GM21390 (cell line): Measurements from ENCODE around the gene BAHCC1.

ENCODE experiments used
- ATAC-seq: cut with Tn5 transposase; IDR thresholded peaks from one replicate; pipeline ENCODE4 v1.9.1; 2021; ENCODE audit not compliant: unreplicated experiment

BAHCC1 gene

GRCh38 chr17:81459224-81459623, 64.0 kb downstream of the BAHCC1 start:
- ATAC-seq, result no peak

- no peak for ATAC-seq
Observed at GRCh38 chr17:81459864-81460263, 64.6 kb downstream of the BAHCC1 start.

GRCh38 chr17:81460856-81461460, 65.7 kb downstream of the BAHCC1 start:
- no peak for ATAC-seq

DNA sequence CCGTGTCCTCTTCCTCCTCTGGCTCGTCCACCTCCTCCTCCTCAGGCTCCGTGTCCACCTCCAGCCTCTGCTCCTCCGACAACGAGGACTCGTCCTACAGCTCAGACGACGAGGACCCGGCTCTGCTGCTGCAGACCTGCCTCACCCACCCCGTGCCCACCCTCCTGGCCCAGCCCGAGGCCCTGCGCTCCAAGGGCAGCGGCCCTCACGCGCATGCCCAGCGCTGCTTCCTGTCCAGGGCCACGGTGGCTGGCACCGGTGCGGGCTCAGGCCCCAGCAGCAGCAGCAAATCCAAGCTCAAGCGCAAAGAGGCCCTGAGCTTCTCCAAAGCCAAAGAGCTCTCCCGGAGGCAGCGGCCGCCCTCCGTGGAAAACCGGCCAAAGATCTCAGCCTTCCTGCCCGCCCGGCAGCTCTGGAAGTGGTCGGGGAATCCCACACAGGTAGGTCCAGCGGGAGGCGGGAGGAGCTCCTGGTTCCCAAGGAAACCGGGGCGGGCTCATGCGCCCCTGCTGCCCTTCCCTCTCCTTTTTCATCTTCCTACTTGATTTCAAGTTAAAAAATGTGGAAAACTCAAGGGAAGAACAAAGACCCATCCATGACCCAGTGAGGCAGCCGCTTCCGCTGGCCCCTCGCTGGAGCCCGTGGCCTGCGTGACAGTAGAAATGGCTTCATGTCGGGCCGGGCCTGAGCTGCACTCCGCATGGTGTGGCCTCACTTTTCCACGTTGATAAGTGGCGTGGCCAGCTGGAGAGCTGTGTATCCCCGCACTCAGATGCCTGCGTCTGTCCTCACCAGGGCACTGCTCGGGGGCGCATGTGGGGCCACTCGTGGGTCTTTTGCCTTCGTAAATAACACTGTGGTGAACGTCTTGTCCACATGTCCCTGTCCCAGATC, 66.6 kb downstream of the BAHCC1 start:
- no peak for ATAC-seq

DNA sequence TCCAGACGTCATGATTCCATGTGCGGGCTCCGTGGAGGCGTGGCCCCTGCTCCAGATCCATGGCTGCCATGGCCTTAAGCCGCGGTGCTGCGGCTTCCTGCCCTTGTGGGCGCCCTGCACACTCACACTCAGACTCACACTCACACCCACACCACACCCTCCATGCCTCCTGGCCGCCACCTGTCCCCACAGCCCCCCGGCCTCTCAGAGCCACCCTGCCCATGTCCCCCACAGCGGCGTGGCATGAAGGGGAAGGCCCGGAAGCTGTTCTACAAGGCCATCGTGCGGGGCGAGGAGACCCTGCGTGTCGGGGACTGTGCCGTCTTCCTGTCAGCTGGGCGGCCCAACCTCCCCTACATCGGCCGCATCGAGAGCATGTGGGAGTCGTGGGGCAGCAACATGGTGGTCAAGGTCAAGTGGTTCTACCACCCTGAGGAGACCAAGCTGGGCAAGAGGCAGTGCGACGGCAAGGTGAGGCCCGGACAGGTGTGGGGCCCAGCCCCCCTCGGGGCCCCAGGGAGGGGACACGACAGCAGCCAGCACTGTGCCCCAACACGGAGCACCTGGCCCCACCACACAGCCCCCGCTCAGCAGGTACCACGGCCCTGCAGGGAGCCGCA, 67.4 kb downstream of the BAHCC1 start:
- no peak for ATAC-seq

GRCh38 chr17:81463506-81463905, 68.2 kb downstream of the BAHCC1 start:
- no peak for ATAC-seq

DNA sequence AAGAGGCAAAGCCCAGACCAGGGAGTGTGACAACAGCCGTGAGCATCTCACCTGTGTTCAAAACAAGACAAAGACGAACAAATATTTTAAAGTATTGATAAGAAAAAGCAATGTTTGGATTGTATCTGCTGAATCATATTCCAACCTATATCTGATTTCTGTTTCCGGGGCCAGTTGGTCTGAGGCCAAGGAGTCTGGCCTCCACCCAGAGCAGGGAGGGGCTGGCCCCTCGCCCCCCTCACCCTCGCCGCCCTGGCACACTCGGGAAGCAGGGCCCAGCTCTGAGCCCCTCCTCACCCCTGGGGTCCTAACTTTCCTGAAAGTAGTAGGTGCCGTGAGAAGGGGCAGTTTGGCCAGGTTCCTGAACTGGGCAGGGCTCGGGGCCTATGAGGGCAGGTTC, 69.3 kb downstream of the BAHCC1 start:
- no peak for ATAC-seq

GRCh38 chr17:81465910-81466309, 70.7 kb downstream of the BAHCC1 start:
- no peak for ATAC-seq

DNA sequence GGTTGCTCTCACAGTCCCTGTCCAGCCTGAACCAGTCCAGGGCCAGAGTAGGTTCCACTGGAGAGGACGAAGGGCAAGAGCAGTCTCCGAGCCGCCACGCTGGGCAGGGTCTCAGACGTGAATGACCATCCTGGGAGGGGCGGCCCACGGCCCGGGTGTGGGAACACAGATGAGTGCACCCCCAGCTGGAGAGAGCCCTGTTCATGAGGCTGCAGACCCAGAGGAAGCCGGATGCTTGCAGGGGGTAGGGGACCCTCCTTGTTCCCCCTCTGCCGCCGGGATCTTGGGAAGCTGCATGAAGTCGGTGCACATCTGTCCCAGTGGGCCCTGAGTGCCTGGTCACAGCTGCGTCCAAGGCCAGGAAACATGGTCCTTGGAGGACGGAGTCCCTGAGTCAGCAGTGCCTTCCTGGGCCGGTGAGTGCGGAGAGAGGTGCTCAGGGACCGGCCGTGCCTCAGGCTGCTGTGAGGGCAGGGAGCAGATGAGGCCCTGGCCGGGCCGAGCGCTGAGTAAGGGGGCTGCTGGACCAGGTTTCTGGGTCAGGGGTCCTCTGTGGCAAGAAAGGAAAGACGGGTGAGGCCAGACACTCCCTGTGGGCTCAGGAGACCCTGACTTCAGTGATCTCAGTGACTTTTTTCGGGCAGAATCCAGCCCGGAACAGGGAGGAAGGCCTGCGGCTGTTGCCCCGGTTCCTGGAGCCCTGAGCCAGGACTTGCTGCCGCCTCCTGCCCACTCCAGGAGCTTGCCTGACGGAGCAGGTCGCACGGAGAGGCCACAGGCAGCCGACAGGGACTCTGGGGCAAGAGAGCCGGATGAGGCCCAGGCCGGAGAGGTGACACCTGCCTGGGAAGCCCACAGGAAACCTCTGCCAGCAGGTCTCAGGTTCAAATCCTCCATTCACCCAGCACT, 71.6 kb downstream of the BAHCC1 start:
- no peak for ATAC-seq

DNA sequence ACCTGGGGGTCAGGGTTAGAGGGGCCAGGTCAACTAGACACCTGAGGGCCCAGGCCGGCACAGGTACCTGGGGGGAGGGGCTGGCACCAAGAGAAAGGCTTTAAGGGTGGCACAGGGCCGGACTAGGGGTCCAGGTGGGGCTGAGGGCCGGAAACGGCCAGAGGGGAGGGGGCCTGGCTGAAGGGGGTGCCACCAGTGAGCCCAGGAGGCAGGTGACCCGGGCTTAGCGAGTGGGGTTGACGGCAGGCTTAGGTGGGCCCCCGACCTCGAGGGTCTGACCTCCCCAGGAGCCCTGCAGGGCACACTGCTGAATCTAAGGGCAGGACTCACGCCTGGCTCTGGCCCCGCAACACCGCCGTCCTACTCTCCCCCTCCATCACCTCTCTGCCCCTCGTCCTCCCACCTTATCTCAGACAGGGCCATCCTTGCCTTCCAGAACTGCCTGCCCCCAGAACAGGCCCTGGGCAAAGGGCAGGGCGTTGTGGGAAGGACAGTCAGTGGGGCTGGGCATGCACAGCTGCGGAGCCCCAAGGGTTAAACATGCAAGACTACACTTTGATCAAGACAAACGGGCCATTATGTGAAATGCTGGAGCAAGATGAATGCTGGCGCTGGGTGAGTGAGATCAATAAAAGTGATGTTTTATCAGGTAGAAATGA, 73.0 kb downstream of the BAHCC1 start:
- no peak for ATAC-seq

DNA sequence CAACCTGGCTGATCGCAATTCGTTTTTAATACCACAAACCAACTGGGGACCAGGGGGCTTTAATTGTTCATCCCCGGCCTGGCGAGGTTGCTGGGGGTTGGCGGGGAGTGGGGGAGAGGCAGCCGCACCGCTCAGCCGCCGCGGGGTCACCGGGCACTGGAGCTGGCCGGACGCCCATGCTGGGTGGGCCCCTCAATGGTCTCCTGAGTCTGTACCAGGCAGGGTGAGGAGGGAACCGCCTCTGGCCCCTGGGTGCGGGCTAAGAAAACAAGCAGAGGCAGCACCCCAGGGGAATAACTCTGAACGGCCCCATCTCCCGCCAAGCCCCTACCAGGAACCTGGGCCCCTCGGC, 73.5 kb downstream of the BAHCC1 start:
- ATAC-seq, result no peak

GRCh38 chr17:81469266-81469665, 74.0 kb downstream of the BAHCC1 start:
- no peak for ATAC-seq

GRCh38 chr17:81470270-81470943, 75.2 kb downstream of the BAHCC1 start:
- no peak for ATAC-seq

DNA sequence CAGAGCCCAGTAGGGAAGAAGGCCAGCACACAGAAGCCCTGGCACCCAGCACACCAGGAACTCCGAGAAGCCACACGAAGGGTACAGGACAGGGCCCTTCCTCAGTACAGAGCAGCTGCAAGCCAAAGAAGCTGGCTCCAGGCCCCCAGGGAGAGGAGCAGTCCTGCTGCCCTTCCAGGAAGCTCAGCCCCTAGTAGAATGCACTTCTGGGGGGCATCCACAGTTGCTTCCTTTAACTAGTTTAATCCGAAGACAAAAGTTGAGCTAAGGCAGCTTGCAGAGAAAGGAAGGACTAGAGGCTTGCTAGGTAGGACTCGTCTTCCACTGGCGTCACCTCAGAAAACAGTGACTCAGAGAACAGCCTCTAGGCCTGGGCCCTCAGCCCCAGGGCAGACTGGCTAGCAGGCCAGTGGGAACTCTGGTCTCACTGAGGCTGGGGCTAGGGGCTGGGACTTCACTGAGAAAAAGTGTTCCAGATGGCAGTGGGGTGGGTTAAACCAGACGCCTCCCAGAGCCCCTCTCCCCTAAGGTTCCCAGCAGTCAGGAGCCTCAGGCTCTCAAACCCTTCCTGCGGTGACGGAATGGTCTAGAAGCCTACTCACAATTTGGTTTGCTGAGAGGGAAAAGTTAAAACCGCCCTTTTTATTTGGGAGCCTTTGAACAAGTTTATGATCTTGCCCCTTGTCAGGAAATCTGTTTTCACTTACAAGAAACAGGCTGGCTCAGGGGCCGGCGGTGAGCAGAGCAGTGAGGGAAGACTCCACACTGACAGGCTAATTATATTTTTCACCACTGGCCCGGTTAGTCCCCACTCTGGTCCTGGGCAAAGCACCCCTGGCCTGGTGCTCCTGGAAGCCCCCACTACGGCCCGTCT, 75.9 kb downstream of the BAHCC1 start:
- no peak for ATAC-seq

DNA sequence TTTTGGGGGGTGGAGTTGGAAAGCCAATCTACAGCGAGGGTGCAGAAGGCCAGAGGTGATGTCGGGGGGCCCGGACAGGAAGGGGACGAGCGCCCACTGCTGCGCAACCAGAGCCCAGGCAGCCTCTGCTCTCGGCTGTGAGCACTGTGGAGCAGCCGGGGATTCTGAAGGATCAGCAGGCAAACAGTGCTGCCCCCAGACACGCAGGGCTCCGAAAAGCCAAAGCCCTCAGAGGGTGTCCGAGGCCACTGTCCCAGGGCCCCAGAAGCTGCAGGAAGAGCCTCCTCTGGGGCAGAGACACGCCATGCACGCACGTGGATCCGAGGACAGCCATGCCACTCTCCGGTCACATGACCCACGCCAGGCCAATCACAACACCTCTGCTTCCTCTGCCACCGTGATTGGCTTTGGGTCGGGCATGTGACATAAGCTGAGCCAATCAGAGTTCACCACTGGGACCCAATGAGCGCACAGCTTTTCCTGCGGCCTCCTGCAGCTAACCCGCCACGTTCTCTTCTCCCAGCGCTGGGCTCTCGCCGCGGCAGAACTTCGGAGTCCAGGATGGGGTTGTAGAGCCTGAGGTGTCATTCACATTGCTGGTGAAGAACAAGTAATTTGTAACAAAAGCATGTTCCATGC, 76.7 kb downstream of the BAHCC1 start:
- ATAC-seq, result no peak

- ATAC-seq, result no peak
Observed at GRCh38 chr17:81473019-81473418, 77.8 kb downstream of the BAHCC1 start.

- ATAC-seq, result no peak
Observed at GRCh38 chr17:81474958-81475357, 79.7 kb downstream of the BAHCC1 start.

GRCh38 chr17:81476097-81476496, 80.8 kb downstream of the BAHCC1 start:
- ATAC-seq, result no peak

DNA sequence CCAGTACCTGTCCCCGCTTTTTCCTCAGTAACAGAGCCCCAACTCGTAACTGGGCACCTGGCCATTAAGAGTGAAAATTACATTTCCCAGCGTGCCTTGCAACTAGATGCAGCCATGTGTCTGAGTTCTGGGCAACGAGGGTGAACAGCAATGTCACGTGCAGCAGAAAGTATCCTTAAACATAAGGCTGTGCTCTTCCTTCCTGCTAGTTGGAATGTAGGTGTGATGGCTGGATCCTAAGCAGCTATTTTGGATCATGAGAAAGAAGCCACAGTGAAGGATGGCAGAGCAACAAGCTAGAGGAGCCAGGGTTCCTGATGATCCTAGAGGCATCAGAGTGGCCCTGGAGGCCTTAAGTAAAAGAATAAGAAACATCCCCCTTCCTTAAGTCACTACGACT, 81.4 kb downstream of the BAHCC1 start:
- ATAC-seq, result no peak
